ENCODE data around the gene MCF2L. TPM values are rescaled to one million over a fixed set of nuclear protein-coding genes. Genes with fewer than 3 reads are reported as not detected.

Gene MCF2L
- total RNA-seq, 1 experiment from 2014 or later: 21.3 TPM

DNA sequence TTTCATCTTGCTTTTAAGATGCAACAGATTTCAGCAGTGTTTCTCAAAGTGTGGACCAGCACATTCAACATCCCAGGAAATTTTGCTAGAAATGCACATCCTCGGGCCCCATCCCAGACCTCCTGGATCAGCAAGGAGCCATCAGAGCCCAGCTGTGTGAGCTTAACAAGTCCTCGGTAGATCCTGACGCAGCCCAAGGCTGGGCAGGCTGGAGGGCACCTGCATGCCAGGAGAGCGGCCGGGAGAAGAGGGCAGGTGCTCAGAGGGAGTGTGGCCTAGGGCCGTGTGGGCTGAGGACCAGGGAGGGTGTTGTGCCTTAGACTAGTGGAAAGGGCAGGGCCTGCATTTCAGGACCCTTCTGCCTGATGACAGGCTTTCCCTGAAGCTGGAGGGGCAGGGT lies 2.2 kb upstream of the MCF2L start:
- no peak for DNase-seq
- H3K36me3 ChIP-seq (replicated peaks; ENCODE audit: control insufficient read depth, insufficient read depth, low read length): no peaks in the 10 kb centered on the region; the same call in 1 of the 2 replicates
- no peaks in the 10 kb centered on the region; the same call in 1 of the 2 replicates for H3K27me3 ChIP-seq (ENCODE audit: control insufficient read depth, insufficient read depth, low read length)
- no peak overlapping the region for H3K4me3 ChIP-seq (ENCODE audit: insufficient read depth, low read depth, low read length)

DNA sequence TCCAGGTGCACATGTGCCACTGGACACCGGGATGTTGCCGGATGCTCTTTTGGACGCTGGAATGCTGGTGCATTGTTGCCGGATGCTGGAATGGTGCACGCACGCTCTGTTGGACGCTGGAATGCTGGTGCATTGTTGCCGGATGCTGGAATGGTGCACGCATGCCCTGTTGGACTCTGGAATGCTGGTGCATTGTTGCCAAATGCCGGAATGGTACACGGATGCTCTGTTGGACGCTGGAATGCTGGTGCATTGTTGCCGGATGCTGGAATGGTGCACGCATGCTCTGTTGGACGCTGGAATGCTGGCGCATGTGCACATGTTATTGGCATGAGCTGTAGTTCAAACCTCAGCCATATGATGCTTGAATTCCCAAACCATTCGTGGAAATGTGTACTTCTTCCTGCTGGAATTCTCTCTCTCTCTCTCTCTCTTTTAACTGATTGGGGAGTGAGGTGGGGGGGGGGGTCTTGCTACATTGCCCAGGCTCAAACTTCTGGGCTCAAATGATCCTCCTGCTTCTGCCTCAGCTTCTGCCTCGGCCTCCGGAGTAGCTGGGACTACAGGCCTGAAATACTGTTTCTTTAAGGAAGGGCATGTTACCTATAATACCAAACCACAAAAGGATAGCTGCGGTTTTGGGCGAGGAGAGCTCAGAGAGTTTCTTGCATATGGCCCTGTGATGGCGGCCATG lies 1.2 kb upstream of the MCF2L start:
- DNase-seq: no peak
- H3K4me3 ChIP-seq (ENCODE audit: insufficient read depth, low read depth, low read length): peak overlapping the region; percentile 72
- no peaks in the 10 kb centered on the region for H3K36me3 ChIP-seq (replicated peaks; ENCODE audit: control insufficient read depth, insufficient read depth, low read length)
- no peaks in the 10 kb centered on the region; the same call in 1 of the 2 replicates for H3K27me3 ChIP-seq (ENCODE audit: control insufficient read depth, insufficient read depth, low read length)

DNA sequence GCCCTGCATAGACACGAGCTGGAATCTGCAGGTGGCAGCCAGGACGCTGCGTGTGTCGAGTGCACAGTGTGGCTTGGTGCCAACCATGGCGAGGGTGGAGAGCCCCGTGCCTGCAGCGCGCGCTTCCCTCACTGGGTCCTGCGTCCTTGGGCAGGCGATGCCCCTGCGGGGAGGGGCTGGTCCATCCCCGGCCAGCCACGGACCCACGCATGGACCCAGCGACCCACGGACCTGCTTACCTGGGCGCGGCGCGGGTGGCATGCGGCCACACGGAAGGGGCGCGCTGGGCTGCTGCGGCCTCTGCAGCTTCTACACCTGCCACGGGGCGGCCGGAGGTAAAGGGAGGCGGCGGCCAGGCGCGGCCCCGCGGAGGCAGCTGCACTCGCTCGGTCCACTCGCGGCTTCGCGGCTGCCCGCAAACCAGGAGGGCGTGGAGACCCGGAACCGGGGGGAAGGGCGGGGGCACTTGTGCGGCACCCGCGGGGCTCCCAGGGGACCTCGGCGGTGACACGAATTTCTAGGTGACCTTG lies 569 bp upstream of the MCF2L start:
- peak; percentile 94 for DNase-seq

DNA sequence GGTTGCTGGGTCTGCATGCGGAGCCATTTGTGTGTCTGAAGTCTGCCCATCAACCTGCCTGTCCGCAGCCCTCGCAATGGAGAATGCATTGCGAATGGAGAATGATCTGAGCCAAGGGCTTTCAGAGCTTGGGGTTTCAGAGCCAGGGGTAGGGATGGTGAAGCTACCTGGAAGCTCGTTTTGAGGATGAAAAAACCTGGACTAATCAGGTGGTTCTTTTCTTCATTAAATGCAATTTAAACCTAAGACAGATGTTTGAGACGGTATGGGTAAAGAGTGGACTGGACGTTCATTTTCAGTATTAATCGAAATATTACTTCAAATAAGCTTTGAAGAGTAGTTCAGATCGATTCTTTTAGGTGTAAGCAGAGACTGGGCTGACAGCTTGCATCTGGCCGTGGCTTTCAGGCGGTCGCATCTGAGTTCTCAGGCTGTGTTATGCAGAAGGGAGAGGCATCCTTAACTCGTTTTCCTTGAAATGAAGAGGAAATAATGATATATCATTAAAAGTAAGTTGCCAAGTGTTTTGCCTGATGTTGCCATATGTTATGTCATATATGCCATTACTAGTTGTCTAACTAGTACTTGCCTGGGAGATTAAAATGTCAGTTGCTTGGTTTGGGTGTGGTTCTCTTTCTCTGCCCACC lies 801 bp downstream of the MCF2L start:
- Histone ChIP-seq H3K4me3 (ENCODE audit: insufficient read depth, low read depth, low read length) (peak overlapping the region; percentile 72), H3K27me3 (ENCODE audit: control insufficient read depth, insufficient read depth, low read length) (no peaks in the 10 kb centered on the region; the same call in 1 of the 2 replicates), H3K36me3 (replicated peaks; ENCODE audit: control insufficient read depth, insufficient read depth, low read length) (no peaks in the 10 kb centered on the region)
- peak; percentile 75 for DNase-seq

More for the DNA sequence above, 569 bp upstream of the MCF2L start:
- H3K27me3 ChIP-seq (ENCODE audit: control insufficient read depth, insufficient read depth, low read length): no peaks in the 10 kb centered on the region; the same call in 1 of the 2 replicates
- no peaks in the 10 kb centered on the region for H3K36me3 ChIP-seq (replicated peaks; ENCODE audit: control insufficient read depth, insufficient read depth, low read length)
- peak overlapping the region; percentile 72 for H3K4me3 ChIP-seq (ENCODE audit: insufficient read depth, low read depth, low read length)

DNA sequence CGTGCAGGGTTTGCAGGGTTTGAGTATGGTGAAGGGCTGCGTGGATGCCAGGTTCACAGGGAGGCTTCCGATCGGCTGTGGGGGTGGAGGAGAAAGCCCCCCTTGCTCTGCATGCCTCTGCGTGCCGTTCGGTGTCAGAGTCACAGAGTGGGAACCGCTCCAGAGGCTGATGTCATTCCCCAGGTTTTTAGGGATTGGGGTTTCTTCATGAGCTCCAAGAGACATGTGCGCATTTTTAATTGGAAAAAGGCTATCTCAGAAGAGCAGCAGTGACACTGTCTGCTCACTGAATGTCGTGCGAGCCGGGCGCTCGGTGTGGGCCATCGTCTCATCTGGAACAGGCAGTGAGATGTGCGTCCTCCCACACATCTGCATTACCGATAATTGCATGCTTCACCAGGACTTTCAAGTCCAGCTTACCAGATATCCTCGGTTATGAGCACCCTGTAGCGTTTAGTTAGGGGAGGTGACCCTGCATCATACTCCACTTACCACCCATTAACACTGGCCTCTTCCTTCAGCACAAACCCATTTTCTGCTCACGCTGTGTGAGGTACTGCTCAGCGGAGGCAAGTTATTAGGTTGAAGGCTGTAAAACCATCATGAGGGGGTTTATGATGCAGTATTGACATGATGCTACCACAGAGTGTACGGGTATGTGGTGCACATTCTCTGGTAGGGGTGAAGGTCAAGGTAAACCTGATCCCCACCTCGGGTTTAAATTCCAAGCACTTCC lies 1.7 kb downstream of the MCF2L start:
- Histone ChIP-seq H3K4me3 (ENCODE audit: insufficient read depth, low read depth, low read length) (no peak overlapping the region), H3K36me3 (replicated peaks; ENCODE audit: control insufficient read depth, insufficient read depth, low read length) (no peaks in the 10 kb centered on the region), H3K27me3 (ENCODE audit: control insufficient read depth, insufficient read depth, low read length) (no peaks in the 10 kb centered on the region; the same call in 1 of the 2 replicates)
- no peak for DNase-seq

DNA sequence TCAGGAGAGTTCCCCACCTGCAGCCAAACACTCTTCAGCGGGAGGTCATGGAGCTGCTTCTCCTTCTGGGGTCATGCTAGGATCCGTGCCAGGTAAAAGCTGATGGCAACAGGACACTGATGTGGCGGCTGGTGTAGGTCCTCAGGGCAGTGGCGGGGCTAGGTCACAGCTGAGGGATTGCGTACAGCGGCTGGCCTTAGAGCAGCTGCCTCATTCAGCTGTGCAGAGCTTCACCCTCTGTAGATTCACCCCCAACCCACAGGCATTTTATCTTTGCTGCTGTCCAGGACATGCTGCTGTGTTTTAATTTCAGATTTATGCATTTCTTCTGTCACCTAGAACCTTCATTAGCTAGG lies 2.3 kb downstream of the MCF2L start:
- Histone ChIP-seq H3K4me3 (ENCODE audit: insufficient read depth, low read depth, low read length) (no peak overlapping the region), H3K36me3 (replicated peaks; ENCODE audit: control insufficient read depth, insufficient read depth, low read length) (no peaks in the 10 kb centered on the region), H3K27me3 (ENCODE audit: control insufficient read depth, insufficient read depth, low read length) (no peaks in the 10 kb centered on the region; the same call in 1 of the 2 replicates)
- DNase-seq: no peak

DNA sequence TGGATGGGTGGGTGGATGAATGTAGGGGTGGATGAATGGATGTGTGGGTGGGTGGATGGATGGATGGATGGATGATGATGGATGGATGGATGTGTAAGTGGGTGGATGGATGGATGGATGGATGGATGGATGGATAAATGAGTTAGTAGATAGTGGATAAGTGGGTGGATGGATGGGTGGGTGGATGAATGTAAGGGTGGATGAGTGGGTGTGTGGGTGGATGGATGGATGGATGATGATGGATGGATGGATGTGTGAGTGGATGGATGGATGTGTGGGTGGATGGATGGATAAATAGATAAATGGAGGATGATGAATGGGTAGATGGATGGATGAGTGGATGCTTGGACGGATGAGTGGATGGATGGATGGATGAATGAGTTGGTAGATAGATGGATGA lies 3.2 kb downstream of the MCF2L start:
- no peak overlapping the region for H3K4me3 ChIP-seq (ENCODE audit: insufficient read depth, low read depth, low read length)
- no peak for DNase-seq
- H3K27me3 ChIP-seq (ENCODE audit: control insufficient read depth, insufficient read depth, low read length): no peaks in the 10 kb centered on the region; the same call in 1 of the 2 replicates
- H3K36me3 ChIP-seq (replicated peaks; ENCODE audit: control insufficient read depth, insufficient read depth, low read length): no peaks in the 10 kb centered on the region

DNA sequence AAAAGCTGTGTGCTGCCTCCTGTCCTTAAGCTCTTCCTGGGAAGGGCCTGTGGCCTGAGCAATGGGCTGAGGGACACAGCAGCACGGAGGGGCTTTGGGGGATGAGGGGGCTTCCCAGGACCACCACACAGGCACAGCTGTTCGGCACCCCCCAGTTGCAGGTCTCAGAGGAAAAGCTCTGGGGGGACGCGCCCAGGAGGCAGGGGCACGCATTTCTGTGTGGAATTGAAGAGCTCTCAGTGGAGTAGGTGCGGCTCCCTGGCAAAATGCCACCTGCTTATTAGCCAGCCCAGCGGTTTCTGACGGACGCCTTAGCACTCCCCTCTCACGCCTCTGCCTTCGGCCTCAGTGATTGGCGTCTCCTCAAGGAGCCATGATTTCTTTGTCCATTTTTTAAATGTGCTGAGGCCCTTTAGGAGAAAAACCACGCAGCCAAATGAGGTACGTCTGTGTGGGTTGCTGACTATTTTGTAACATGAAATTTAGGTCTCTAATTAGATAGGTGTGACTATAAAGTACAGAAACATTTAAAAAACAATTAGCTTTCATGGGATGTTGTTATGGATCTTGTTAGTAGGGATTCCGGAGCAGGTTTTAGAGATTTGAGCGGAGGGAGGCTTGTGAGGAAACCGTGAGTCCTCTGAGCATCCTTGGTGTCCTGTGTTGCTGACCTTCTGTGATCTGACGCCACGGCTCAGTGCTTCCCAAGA lies 4.0 kb downstream of the MCF2L start:
- no peaks in the 10 kb centered on the region for H3K36me3 ChIP-seq (replicated peaks; ENCODE audit: control insufficient read depth, insufficient read depth, low read length)
- no peak overlapping the region for H3K4me3 ChIP-seq (ENCODE audit: insufficient read depth, low read depth, low read length)
- H3K27me3 ChIP-seq (ENCODE audit: control insufficient read depth, insufficient read depth, low read length): no peaks in the 10 kb centered on the region; the same call in 1 of the 2 replicates
- DNase-seq: no peak

DNA sequence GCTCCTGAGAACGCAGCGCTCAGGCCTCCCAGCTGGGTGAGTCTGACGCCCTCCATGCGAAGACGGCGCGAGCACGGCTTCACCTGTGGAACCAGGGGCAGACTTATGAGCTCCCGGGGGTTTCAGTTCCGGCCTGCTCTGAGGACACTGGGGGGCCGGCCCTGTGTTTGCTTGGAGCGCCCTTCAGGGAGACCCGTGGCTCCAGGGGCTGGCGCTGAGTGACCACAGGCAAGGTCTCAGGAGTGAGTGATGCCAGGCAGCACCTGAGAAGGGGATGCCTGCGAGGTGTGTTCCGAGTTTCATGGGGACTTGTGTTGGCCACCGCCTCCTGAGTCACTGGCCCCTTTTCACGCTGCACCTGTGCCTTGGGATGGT lies 4.5 kb downstream of the MCF2L start:
- no peaks in the 10 kb centered on the region for H3K27me3 ChIP-seq (ENCODE audit: control insufficient read depth, insufficient read depth, low read length)
- H3K36me3 ChIP-seq (replicated peaks; ENCODE audit: control insufficient read depth, insufficient read depth, low read length): no peaks in the 10 kb centered on the region
- H3K4me3 ChIP-seq (ENCODE audit: insufficient read depth, low read depth, low read length): no peak overlapping the region
- no peak for DNase-seq

DNA sequence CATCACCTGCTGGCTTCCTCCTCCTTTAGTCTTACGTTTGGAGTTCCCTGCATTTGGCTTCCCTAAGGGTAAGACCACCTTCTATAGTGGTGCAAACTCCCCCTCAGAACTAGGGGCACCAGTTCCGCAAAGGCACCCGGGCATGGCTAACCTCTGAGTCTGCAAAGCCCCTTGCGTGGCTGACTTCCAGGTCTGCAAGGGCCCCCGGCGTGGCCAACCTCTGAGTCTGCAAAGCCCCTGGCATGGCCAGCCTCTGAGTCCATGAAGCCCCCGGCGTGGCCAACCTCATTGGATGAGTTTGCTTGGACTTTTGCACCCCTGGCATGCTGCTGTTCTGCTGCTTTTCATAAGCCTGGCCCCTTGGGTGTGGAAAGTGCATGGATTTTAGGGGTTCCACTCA lies 5.1 kb downstream of the MCF2L start:
- Histone ChIP-seq H3K27me3 (ENCODE audit: control insufficient read depth, insufficient read depth, low read length) (no peaks in the 10 kb centered on the region), H3K36me3 (replicated peaks; ENCODE audit: control insufficient read depth, insufficient read depth, low read length) (no peaks in the 10 kb centered on the region)

DNA sequence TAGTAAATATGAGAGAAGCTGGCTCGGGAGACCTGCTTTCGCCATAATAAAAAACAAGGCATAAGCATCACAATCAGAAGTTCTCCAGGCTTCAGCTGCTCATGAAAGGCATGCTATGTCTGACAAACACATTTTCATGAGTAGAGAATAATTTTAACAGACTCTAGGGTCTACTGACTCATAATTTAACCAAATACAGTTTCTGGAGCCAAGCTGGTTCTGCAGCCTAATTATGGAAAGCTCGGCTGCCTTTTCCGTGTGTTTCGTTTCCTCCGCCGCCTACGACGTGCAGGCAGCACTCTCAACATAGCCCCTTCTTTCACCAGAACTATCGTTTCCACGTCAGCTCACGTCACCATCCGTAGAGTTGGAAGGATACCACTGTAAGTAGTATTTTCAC lies 5.7 kb downstream of the MCF2L start:
- H3K27me3 ChIP-seq (ENCODE audit: control insufficient read depth, insufficient read depth, low read length): no peaks in the 10 kb centered on the region
- DNase-seq: no peak
- no peak overlapping the region for H3K4me3 ChIP-seq (ENCODE audit: insufficient read depth, low read depth, low read length)
- no peaks in the 10 kb centered on the region for H3K36me3 ChIP-seq (replicated peaks; ENCODE audit: control insufficient read depth, insufficient read depth, low read length)

More for the DNA sequence above, 5.1 kb downstream of the MCF2L start:
- H3K4me3 ChIP-seq (ENCODE audit: insufficient read depth, low read depth, low read length): no peak overlapping the region
- DNase-seq: no peak

DNA sequence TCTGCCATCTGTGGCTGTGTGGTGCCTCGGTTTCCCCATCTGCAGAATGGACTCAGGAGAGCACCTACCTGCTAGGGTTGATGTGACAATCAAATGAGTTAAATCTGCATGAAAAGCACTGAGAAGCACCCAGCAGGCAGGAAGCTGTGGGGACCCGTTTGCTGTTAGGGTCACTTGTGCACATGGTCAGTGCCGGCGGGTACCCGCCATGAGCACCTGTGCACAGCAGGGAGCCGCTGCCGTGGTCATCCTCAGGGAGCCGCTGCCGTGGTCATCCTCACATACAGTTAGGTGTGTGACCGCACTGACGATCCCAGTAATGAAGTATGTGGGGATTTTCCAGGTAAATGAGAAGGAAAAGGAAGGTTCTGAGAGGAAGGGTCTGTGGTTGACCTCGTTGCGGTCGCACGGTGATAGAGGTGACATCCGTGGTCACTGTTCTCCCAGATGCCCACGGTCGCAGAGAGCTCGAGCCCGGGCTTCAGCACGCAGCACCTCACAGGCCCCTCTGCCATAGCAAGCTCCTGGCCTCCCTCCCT lies 6.5 kb downstream of the MCF2L start:
- no peak overlapping the region for H3K4me3 ChIP-seq (ENCODE audit: insufficient read depth, low read depth, low read length)
- H3K36me3 ChIP-seq (replicated peaks; ENCODE audit: control insufficient read depth, insufficient read depth, low read length): no peaks in the 10 kb centered on the region
- DNase-seq: no peak
- no peaks in the 10 kb centered on the region for H3K27me3 ChIP-seq (ENCODE audit: control insufficient read depth, insufficient read depth, low read length)

DNA sequence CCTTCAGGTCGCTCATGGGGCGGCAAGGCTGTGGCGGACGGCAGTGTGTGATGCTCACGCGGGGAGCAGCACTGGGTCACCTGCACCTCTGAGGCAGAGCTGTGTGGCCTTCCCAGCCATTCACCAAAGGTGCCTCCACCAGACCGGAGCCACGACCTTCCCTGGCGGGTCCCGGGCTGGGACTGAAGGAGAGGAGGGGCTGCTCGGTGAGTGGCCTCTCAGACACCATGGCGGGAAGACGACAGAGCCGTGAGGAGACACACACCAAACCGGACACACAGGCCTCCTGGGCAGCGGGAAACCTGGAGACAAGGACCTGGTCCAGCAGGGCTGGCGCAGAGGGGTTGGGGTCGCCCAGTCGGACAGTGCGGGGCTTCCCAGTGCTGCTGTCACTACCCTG lies 7.5 kb downstream of the MCF2L start:
- no peak overlapping the region for H3K4me3 ChIP-seq (ENCODE audit: insufficient read depth, low read depth, low read length)
- no peaks in the 10 kb centered on the region for H3K27me3 ChIP-seq (ENCODE audit: control insufficient read depth, insufficient read depth, low read length)
- peak; percentile 60 for DNase-seq

DNA sequence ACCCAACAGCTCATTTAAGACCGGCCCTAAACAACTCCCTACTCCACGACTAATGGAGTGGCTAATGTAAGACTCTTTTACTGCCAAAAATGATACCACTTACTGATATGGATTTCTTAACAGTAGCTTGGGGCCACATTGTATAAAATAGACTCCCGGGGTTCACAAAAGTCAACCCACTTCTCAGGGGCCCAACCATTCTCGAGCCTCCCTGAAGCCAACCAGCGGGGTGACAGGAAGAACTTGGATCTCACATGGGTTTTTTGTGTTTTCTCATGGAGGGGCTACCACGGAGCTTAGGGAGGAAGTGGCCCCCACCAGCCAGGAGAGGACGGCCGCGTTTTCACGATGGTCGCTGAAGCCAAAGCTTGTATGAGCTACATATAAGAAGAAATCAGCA lies 8.1 kb downstream of the MCF2L start:
- Histone ChIP-seq H3K36me3 (replicated peaks; ENCODE audit: control insufficient read depth, insufficient read depth, low read length) (no peaks in the 10 kb centered on the region), H3K27me3 (ENCODE audit: control insufficient read depth, insufficient read depth, low read length) (no peaks in the 10 kb centered on the region), H3K4me3 (ENCODE audit: insufficient read depth, low read depth, low read length) (no peak overlapping the region)
- no peak for DNase-seq

More for the DNA sequence above, 7.5 kb downstream of the MCF2L start:
- no peaks in the 10 kb centered on the region for H3K36me3 ChIP-seq (replicated peaks; ENCODE audit: control insufficient read depth, insufficient read depth, low read length)
